Measurements from ENCODE around the gene OR2V1.

GRCh38 chr5:181129601-181130000 is 1.4 kb downstream of the OR2V1 start:
- no peak for TF ChIP-seq CTBP1 (IDR thresholded peaks at IDR 0.05; ENCODE audit: borderline replicate concordance)
- no peak for TF ChIP-seq PKNOX1 (IDR thresholded peaks at IDR 0.05)
- no peak for TF ChIP-seq SUZ12 (IDR thresholded peaks at IDR 0.05)
- TF ChIP-seq FOXM1 (IDR thresholded peaks at IDR 0.05; ENCODE audit: borderline replicate concordance) = no peak
- no peak for TF ChIP-seq SP1 (IDR thresholded peaks at IDR 0.05)
- TF ChIP-seq ELF4 (IDR thresholded peaks at IDR 0.05) = no peak
- TF ChIP-seq FOXA1 (IDR thresholded peaks at IDR 0.05) = no peak
- TF ChIP-seq BHLHE40 (IDR thresholded peaks at IDR 0.05; ENCODE audit: borderline replicate concordance) = no peak
- no peak for TF ChIP-seq ARNT (IDR thresholded peaks at IDR 0.05)
- TF ChIP-seq ZNF384 (IDR thresholded peaks at IDR 0.05) = no peak
- no peak for TF ChIP-seq FOXK2 (IDR thresholded peaks at IDR 0.05)
- no peak for TF ChIP-seq TARDBP (IDR thresholded peaks at IDR 0.05)
- no peak for TF ChIP-seq NFRKB (IDR thresholded peaks at IDR 0.05)
- TF ChIP-seq L3MBTL2 (conservative IDR thresholded peaks at IDR 0.05) = no peak
